Breast epithelium (tissue), 4 donors: ENCODE data around the gene GNB1. TPM values are rescaled to one million over a fixed set of nuclear protein-coding genes. Genes with fewer than 3 reads are reported as not detected.
"Not testable (repeated sequence)": the region's sequence is repeated elsewhere in the genome, so short reads cannot be mapped to it uniquely, and the experiment has no call there.

Experiments used
- DNase-seq, 2 donors: peaks; one replicate each; pipeline ENCODE4 v3.0.0-alpha.2; 2019; ENCODE audit warnings: low spot score in 2 of 2
- H3K27ac ChIP-seq, 2 donors: fragments of 200-600 bp; sonication (generic) in 1 of 2; one replicate each; pipeline ENCODE4 v1.5.1; 2016 to 2019; ENCODE audit warnings: mild to moderate bottlenecking in 1 of 2
- H3K27me3 ChIP-seq, 2 donors: fragments of 200-600 bp; sonication (generic) in 1 of 2; one replicate each; pipeline versions ENCODE4 v1.5.1 to v1.6.0; 2017 to 2019; ENCODE audit warnings: control low read depth in 1 of 2, mild to moderate bottlenecking in 1 of 2
- H3K36me3 ChIP-seq: fragments of 200-600 bp; one replicate; pipeline ENCODE4 v1.5.1; 2019
- H3K4me1 ChIP-seq, 2 donors: fragments of 200-600 bp; sonication (generic); one replicate each; pipeline ENCODE4 v1.5.1; 2016 to 2019; ENCODE audit warnings: control low read depth in 1 of 2
- H3K4me3 ChIP-seq, 3 donors: fragments of 200-600 bp; sonication (generic); 1 replicate in 2 of 3; 2 replicates in 1 of 3; pipeline ENCODE4 v1.5.1; 2016 to 2019; ENCODE audit warnings: mild to moderate bottlenecking in 3 of 3, moderate library complexity in 2 of 3
- H3K9me3 ChIP-seq, 2 donors: fragments of 200-600 bp; sonication (generic) in 1 of 2; one replicate each; pipeline ENCODE4 v1.5.1; 2016 to 2019; ENCODE audit warnings: control low read depth in 1 of 2
- CTCF ChIP-seq, 3 donors: fragments of 450-650 bp; IDR thresholded peaks; one replicate each; pipeline ENCODE4 v1.5.1; 2016 to 2017; ENCODE audit warnings: antibody characterized with exemption in 3 of 3, mild to moderate bottlenecking in 3 of 3, moderate library complexity in 3 of 3
- POLR2A ChIP-seq: fragments of 450-650 bp; IDR thresholded peaks from one replicate; pipeline ENCODE4 v1.6.1; 2016; ENCODE audit warnings: antibody characterized with exemption, mild to moderate bottlenecking, moderate library complexity
- POLR2AphosphoS5 ChIP-seq, 3 donors: sonication (generic); formaldehyde crosslinking; IDR thresholded peaks; one replicate each; pipeline ENCODE4 v1.6.1; 2017; ENCODE audit warnings: antibody characterized with exemption in 3 of 3
- intact Hi-C: fragments of 100-400 bp; cut with DNase I; formaldehyde crosslinking; loops from one replicate; pipeline ENCODE4 v1.15.1; 2023; ENCODE audit warnings: low total_unique reads
- total RNA-seq, 3 donors: library from RNA; depleted of rRNA; stranded (reverse); fragments of >200 nt; gene quantifications; one replicate each; pipeline ENCODE4 v1.1.0, GENCODE V29; 2016

GNB1 gene
- total RNA-seq, 3 donors from 2014 or later, result 108 to 138 (median 123) TPM

DNA sequence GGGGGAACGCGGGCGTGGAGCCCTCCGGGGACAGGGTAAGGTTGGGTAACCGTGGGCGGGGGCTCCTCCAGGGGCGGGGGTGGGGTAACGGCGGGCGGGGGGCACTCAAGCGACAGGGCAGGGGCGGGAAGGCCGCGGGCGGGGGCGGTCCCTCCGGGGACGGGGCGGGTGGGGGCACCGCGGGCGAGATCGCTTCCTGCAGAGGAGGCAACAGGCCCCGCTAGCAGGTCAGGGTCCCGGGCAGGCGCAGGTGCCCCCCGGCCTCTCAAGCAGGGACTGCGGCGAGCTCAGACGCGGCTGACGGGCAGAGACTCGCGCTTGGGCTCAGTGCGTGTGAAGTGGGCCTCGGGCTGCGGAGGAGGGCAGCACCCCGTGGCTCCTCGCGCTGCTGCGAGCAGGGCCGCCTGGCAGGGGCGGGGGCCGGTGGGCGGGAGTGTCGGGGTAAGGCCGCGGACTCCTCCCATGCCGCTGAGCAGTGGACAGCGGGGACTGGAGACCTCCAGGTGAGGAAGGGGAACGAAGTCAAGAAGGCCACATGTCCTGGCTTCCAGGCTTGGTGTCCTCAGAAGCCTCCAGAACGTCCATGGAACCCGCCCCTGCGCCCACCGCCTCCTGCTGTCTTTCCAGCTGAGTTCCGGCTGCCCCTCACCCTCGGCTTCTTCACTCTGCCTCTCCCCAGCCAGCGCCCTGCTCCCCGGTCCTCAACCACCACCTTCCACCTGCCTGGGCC lies 627 bp upstream of the GNB1 start:
- intact Hi-C loops, result no loop called here
- Histone ChIP-seq H3K4me3 (peak overlapping the region; percentile 84 to 99 (median 88)), H3K4me1 (peaks cover 4 to 20% of the 10 kb centered on the region in 2 donors), H3K36me3 (no peaks in the 10 kb centered on the region), H3K27me3 (no peaks in the 10 kb centered on the region), H3K9me3 (no peaks in the 10 kb centered on the region), H3K27ac (peak overlapping the region; percentile 93 to 99)
- no peak for TF ChIP-seq POLR2A
- TF ChIP-seq POLR2AphosphoS5 (IDR thresholded peaks at IDR 0.05), result no peak
- TF ChIP-seq CTCF (IDR thresholded peaks at IDR 0.05), result no peak
- peak in 1 of 2 donors; percentile 56 for DNase-seq

- no peak for DNase-seq
- H3K4me1 ChIP-seq, result peaks cover 4 to 20% of the 10 kb centered on the region in 2 donors
- intact Hi-C loops, result no loop called here
- peak overlapping the region; percentile 93 to 99 for H3K27ac ChIP-seq
- peak overlapping the region; percentile 84 to 99 (median 88) for H3K4me3 ChIP-seq
- no peaks in the 10 kb centered on the region for H3K27me3 ChIP-seq
- peak in 1 of 3 donors; percentile 28 for TF ChIP-seq POLR2AphosphoS5 (IDR thresholded peaks at IDR 0.05)
- TF ChIP-seq POLR2A, result no peak
- TF ChIP-seq CTCF (IDR thresholded peaks at IDR 0.05), result peak in 1 of 3 donors; percentile 7
- H3K36me3 ChIP-seq, result no peaks in the 10 kb centered on the region
- H3K9me3 ChIP-seq, result no peaks in the 10 kb centered on the region
Observed at GRCh38 chr1:1889847-1890505, 911 bp downstream of the GNB1 start.

DNA sequence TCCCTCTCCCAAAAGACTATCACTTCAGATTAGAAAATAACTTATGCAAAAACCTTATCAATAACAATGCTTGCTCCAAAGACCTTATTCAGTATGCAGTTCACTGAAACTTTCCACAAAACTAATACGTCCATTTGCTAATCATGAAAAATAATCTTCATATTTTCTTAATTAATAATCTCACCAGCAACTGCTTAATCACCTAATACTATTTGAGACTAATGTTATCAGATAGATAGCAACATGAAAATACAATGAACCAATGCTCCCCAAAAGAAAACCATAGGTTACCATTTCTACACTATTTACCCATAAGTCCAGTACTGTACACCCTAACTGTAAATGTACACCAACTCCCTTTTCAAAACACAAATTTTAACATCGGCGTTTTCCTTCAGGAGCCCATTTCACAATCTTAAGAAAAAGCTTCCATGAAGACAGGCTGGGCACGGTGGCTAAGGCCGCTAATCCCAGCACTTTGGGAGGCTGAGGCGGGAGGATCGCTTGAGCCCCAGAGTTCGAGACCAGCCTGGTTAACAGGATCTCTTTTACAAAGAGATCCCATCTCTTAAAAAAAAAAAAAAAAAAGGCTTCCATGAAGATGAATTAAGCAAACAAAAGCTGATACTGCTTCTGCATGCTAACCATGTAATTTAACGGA lies 1.7 kb downstream of the GNB1 start:
- H3K4me1 ChIP-seq, result peaks cover 0 to 13% of the 10 kb centered on the region in 2 donors

DNA sequence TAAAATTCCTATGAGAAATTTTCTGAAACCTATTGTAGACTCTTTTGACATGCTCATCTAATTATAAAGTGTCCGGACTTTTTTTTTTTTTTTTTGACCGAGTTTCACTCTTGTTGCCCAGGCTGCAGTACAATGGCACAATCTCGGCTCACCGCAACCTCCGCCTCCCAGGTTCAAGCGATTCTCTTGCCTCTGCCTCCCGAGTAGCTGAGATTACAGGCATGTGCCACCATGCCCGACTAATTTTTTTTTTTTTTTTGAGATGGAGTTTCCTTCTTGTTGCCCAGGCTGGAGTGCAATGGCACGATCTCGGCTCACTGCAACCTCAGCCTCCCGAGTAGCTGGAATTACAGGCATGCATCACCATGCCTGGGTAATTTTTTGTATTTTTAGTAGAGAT lies 7.0 kb downstream of the GNB1 start:
- H3K9me3 ChIP-seq, H3K4me1 ChIP-seq, H3K27ac ChIP-seq, intact Hi-C loops, DNase-seq, H3K36me3 ChIP-seq, H3K4me3 ChIP-seq, H3K27me3 ChIP-seq: not testable (repeated sequence)

More for the DNA sequence above, 1.7 kb downstream of the GNB1 start:
- peak overlapping the region in 1 of 2 donors; percentile 93 for H3K27ac ChIP-seq
- intact Hi-C loops, result no loop called here
- no peaks in the 10 kb centered on the region for H3K9me3 ChIP-seq
- no peak for DNase-seq
- TF ChIP-seq POLR2A (no peak), POLR2AphosphoS5 (IDR thresholded peaks at IDR 0.05) (no peak), CTCF (IDR thresholded peaks at IDR 0.05) (no peak)
- H3K27me3 ChIP-seq, result no peaks in the 10 kb centered on the region
- H3K4me3 ChIP-seq, result peak overlapping the region; percentile 84 to 99 (median 88)
- no peaks in the 10 kb centered on the region for H3K36me3 ChIP-seq

- TF ChIP-seq CTCF (IDR thresholded peaks at IDR 0.05) (no peak), POLR2AphosphoS5 (IDR thresholded peaks at IDR 0.05) (no peak), POLR2A (no peak)
- Histone ChIP-seq H3K27ac (no peak overlapping the region), H3K4me1 (peaks cover 0 to 7% of the 10 kb centered on the region in 2 donors), H3K4me3 (no peak overlapping the region), H3K9me3 (no peaks in the 10 kb centered on the region), H3K36me3 (no peaks in the 10 kb centered on the region), H3K27me3 (no peaks in the 10 kb centered on the region)
- no peak for DNase-seq
- intact Hi-C loops, result no loop called here
Observed at GRCh38 chr1:1883092-1883873, 7.6 kb downstream of the GNB1 start.
